Activated CD4-positive, alpha-beta T cell treated with anti-CD3 and anti-CD28 coated beads for 36 hours (primary cell): ENCODE results near the gene ECM1. TPM values are rescaled to one million over a fixed set of nuclear protein-coding genes. Genes with fewer than 3 reads are reported as not detected.
A peak's percentile ranks its signal among the peaks of the same experiment; 100 is the strongest.

Experiments
- ATAC-seq: fragments of 200-7000 bp; cut with Tn5 transposase; one replicate; pipeline ENCODE4 v1.10.0; 2021; ENCODE audit warnings: mild to moderate bottlenecking, moderate library complexity
- CTCF ChIA-PET: fragments of 350-600 bp; sonication (Branson Sonifier 250); formaldehyde crosslinking; loops from one replicate; lab custom pipeline; 2021; ENCODE audit warnings: antibody characterized with exemption; lab: Charles Lee
- POLR2A ChIA-PET: fragments of 350-600 bp; sonication (Branson Sonifier 250); formaldehyde crosslinking; loops from one replicate; lab custom pipeline; 2021; ENCODE audit warnings: antibody characterized with exemption, inconsistent platforms; lab: Charles Lee
- DNase-seq: peaks from one replicate; pipeline ENCODE4 v3.0.0-alpha.2; 2020
- H3K27ac Mint-ChIP-seq: one replicate; pipeline ENCODE4 v1.8.0; 2021; ENCODE audit warnings: mixed read lengths
- H3K27me3 Mint-ChIP-seq: one replicate; pipeline ENCODE4 v1.8.0; 2021; ENCODE audit warnings: mixed read lengths
- H3K36me3 Mint-ChIP-seq: one replicate; pipeline ENCODE4 v1.8.0; 2021; ENCODE audit warnings: low read depth, mixed read lengths
- H3K4me1 Mint-ChIP-seq: one replicate; pipeline ENCODE4 v1.8.0; 2021; ENCODE audit warnings: mixed read lengths
- H3K4me3 Mint-ChIP-seq: one replicate; pipeline ENCODE4 v1.8.0; 2021; ENCODE audit warnings: mild to moderate bottlenecking, moderate library complexity, mixed read lengths
- H3K9me3 Mint-ChIP-seq: one replicate; pipeline ENCODE4 v1.8.0; 2021; ENCODE audit warnings: low read depth, mixed read lengths
- intact Hi-C, 2 experiments: fragments of 100-400 bp; cut with DNase I in 1 of 2; cut with micrococcal nuclease in 1 of 2; formaldehyde crosslinking; loops; one replicate each; pipeline versions ENCODE4 v1.14.2 to v1.15.1; 2022 to 2024; cut with DNase I, micrococcal nuclease
- total RNA-seq, 2 experiments: library from RNA; stranded (reverse); gene quantifications; one replicate each; pipeline ENCODE4 v1.2.3, GENCODE V29; 2021

Gene ECM1
- total RNA-seq, 2 experiments from 2014 or later = 0.96 to 1.2 TPM

- no peak for DNase-seq
- Mint-ChIP-seq H3K27ac (no peak overlapping the region), H3K36me3 (no peaks in the 10 kb centered on the region), H3K4me3 (no peak overlapping the region), H3K9me3 (no peaks in the 10 kb centered on the region), H3K27me3 (peaks cover 21% of the 10 kb centered on the region), H3K4me1 (peaks cover 9% of the 10 kb centered on the region)
- intact Hi-C loops = no loop called here
- POLR2A ChIA-PET = no interaction called here
- CTCF ChIA-PET = no interaction called here
- ATAC-seq = no peak
Observed at GRCh38 chr1:150545486-150546032, 37.6 kb downstream of the ECM1 start.

GRCh38 chr1:150546294-150546937 is 38.5 kb downstream of the ECM1 start:
- Mint-ChIP-seq H3K27me3 (peaks cover 26% of the 10 kb centered on the region), H3K27ac (no peak overlapping the region), H3K4me1 (peaks cover 17% of the 10 kb centered on the region), H3K9me3 (no peaks in the 10 kb centered on the region), H3K36me3 (no peaks in the 10 kb centered on the region), H3K4me3 (no peak overlapping the region)
- no peak for ATAC-seq
- POLR2A ChIA-PET = no interaction called here
- CTCF ChIA-PET = interaction anchor here (0.9 kb wide), 1 partner anchor 13 kb away, joined by 3 read pairs; no protein-coding TSS in a partner anchor
- intact Hi-C loops = no loop called here
- DNase-seq = no peak

GRCh38 chr1:150548324-150548631 is 40.4 kb downstream of the ECM1 start:
- peaks cover 31% of the 10 kb centered on the region for H3K27me3 Mint-ChIP-seq
- POLR2A ChIA-PET = interaction anchor here (0.6 to 1.4 kb wide), 4 partner anchors 11 to 297 kb away, joined by 3 to 6 read pairs (median 4); no protein-coding TSS in a partner anchor

GRCh38 chr1:150548632-150549495 is 41.0 kb downstream of the ECM1 start, which contains the start of gene ADAMTSL4:
Gene ADAMTSL4 (plus strand): TSS chr1:150549408. CDS start chr1:150552289, 2,881 bp downstream.
- intact Hi-C loops = loop anchor here in 1 of 2 experiments (2.0 kb wide), 1 partner anchor 34 kb away; the partner anchor contains the start of gene FALEC
- Mint-ChIP-seq H3K36me3 (no peaks in the 10 kb centered on the region), H3K4me3 (peak within 1 kb of the TSS; percentile 69), H3K9me3 (no peaks in the 10 kb centered on the region), H3K27me3 (peaks cover 31% of the 10 kb centered on the region), H3K4me1 (peaks cover 31% of the 10 kb centered on the region), H3K27ac (peak within 1 kb of the TSS; percentile 42)
- ATAC-seq = peak; percentile 82
- ChIA-PET POLR2A (interaction anchor here (0.6 to 1.4 kb wide), 2 partner anchors 11 to 165 kb away, joined by 3 to 6 read pairs; no protein-coding TSS in a partner anchor), CTCF (interaction anchor here (0.9 to 1.0 kb wide), 6 partner anchors 12 to 79 kb away, joined by 3 to 4 read pairs (median 3); no protein-coding TSS in a partner anchor)
- peak; percentile 67 for DNase-seq

More at GRCh38 chr1:150548324-150548631, 40.4 kb downstream of the ECM1 start:
- no peak for DNase-seq
- H3K27ac Mint-ChIP-seq = no peak overlapping the region
- intact Hi-C loops = loop anchor here in 1 of 2 experiments (2.0 kb wide), 1 partner anchor 33 kb away; the partner anchor contains the start of gene FALEC
- H3K9me3 Mint-ChIP-seq = no peaks in the 10 kb centered on the region
- CTCF ChIA-PET = interaction anchor here (0.9 to 1.0 kb wide), 5 partner anchors 12 to 79 kb away, joined by 3 to 4 read pairs (median 3); no protein-coding TSS in a partner anchor
- H3K4me3 Mint-ChIP-seq = peak overlapping the region; percentile 68
- H3K4me1 Mint-ChIP-seq = peaks cover 31% of the 10 kb centered on the region
- no peaks in the 10 kb centered on the region for H3K36me3 Mint-ChIP-seq
- ATAC-seq = no peak

GRCh38 chr1:150549496-150550221 is 41.8 kb downstream of the ECM1 start:
- no peaks in the 10 kb centered on the region for H3K9me3 Mint-ChIP-seq
- H3K27ac Mint-ChIP-seq = peak overlapping the region; percentile 42
- peak overlapping the region; percentile 69 for H3K4me3 Mint-ChIP-seq
- CTCF ChIA-PET = interaction anchor here (1.0 to 2.5 kb wide), 2 partner anchors 11 kb away, joined by 3 to 17 read pairs; no protein-coding TSS in a partner anchor
- H3K4me1 Mint-ChIP-seq = peaks cover 31% of the 10 kb centered on the region
- DNase-seq = no peak
- no peaks in the 10 kb centered on the region for H3K36me3 Mint-ChIP-seq
- intact Hi-C loops = loop anchor here in 1 of 2 experiments (2.0 to 5.0 kb wide), 2 partner anchors 35 to 87 kb away; partner anchors contain the start of gene FALEC
- POLR2A ChIA-PET = interaction anchor here (1.4 kb wide), 1 partner anchor 10 kb away, joined by 6 read pairs; no protein-coding TSS in a partner anchor
- H3K27me3 Mint-ChIP-seq = peaks cover 31% of the 10 kb centered on the region
- ATAC-seq = no peak

- H3K36me3 Mint-ChIP-seq = no peaks in the 10 kb centered on the region
- peaks cover 31% of the 10 kb centered on the region for H3K4me1 Mint-ChIP-seq
- DNase-seq = no peak
- intact Hi-C loops = loop anchor here in 1 of 2 experiments (5.0 kb wide), 1 partner anchor 88 kb away; no protein-coding TSS in a partner anchor
- H3K4me3 Mint-ChIP-seq = no peak overlapping the region
- peak overlapping the region; percentile 19 for H3K27ac Mint-ChIP-seq
- ChIA-PET POLR2A (interaction anchor here (0.6 to 1.2 kb wide), 3 partner anchors 13 to 583 kb away, joined by 3 to 5 read pairs (median 4); partner anchors contain the start of gene MCL1), CTCF (interaction anchor here (0.8 to 2.5 kb wide), 3 partner anchors 10 to 295 kb away, joined by 3 to 17 read pairs (median 3); no protein-coding TSS in a partner anchor)
- peaks cover 28% of the 10 kb centered on the region for H3K27me3 Mint-ChIP-seq
- no peak for ATAC-seq
- no peaks in the 10 kb centered on the region for H3K9me3 Mint-ChIP-seq
Observed at GRCh38 chr1:150550222-150551050, 42.5 kb downstream of the ECM1 start.

- intact Hi-C loops = loop anchor here in 1 of 2 experiments (5.0 kb wide), 1 partner anchor 89 kb away; no protein-coding TSS in a partner anchor
- DNase-seq = peak; percentile 55
- Mint-ChIP-seq H3K4me3 (no peak overlapping the region), H3K9me3 (no peaks in the 10 kb centered on the region), H3K27me3 (peaks cover 24% of the 10 kb centered on the region), H3K27ac (peak overlapping the region; percentile 19), H3K4me1 (peaks cover 31% of the 10 kb centered on the region), H3K36me3 (no peaks in the 10 kb centered on the region)
- CTCF ChIA-PET = interaction anchor here (0.6 to 2.5 kb wide), 4 partner anchors 10 to 295 kb away, joined by 3 to 17 read pairs (median 3); no protein-coding TSS in a partner anchor
- POLR2A ChIA-PET = interaction anchor here (0.6 to 1.2 kb wide), 5 partner anchors 11 to 582 kb away, joined by 3 to 5 read pairs (median 4); partner anchors contain the start of gene MCL1
- ATAC-seq = peak; percentile 26
Observed at GRCh38 chr1:150551051-150551783, 43.3 kb downstream of the ECM1 start.

GRCh38 chr1:150551784-150552127 is 43.8 kb downstream of the ECM1 start:
- Mint-ChIP-seq H3K4me3 (no peak overlapping the region), H3K27ac (no peak overlapping the region), H3K9me3 (no peaks in the 10 kb centered on the region), H3K4me1 (peaks cover 31% of the 10 kb centered on the region), H3K27me3 (peaks cover 21% of the 10 kb centered on the region), H3K36me3 (no peaks in the 10 kb centered on the region)
- intact Hi-C loops = loop anchor here in 1 of 2 experiments (5.0 kb wide), 1 partner anchor 89 kb away; no protein-coding TSS in a partner anchor
- POLR2A ChIA-PET = interaction anchor here (0.7 to 1.2 kb wide), 4 partner anchors 10 to 28 kb away, joined by 3 to 7 read pairs (median 4); partner anchors contain the start of gene MCL1
- CTCF ChIA-PET = interaction anchor here (0.6 to 2.5 kb wide), 2 partner anchors 9 to 11 kb away, joined by 3 to 17 read pairs; no protein-coding TSS in a partner anchor
- ATAC-seq (no peak), DNase-seq (no peak)
